Muscle layer of duodenum (tissue), 2 donors: Measurements from ENCODE around the gene FJX1.

Source experiments
- H3K27ac ChIP-seq: one replicate; pipeline ENCODE4 v1.7.0; 2013; ENCODE audit warnings: mild to moderate bottlenecking, low read length
- H3K27me3 ChIP-seq: one replicate; pipeline ENCODE4 v1.7.0; 2013; ENCODE audit warnings: low read depth, mild to moderate bottlenecking, control low read depth, low read length
- H3K36me3 ChIP-seq, 2 donors: one replicate each; pipeline ENCODE4 v1.7.0; 2013; ENCODE audit warnings: low read length in 2 of 2, control low read depth in 1 of 2, mild to moderate bottlenecking in 1 of 2; ENCODE audit not compliant: insufficient read depth in 2 of 2, control insufficient read depth in 1 of 2
- H3K4me1 ChIP-seq, 2 donors: one replicate each; pipeline ENCODE4 v1.7.0; 2013; ENCODE audit warnings: low read length in 2 of 2, mild to moderate bottlenecking in 2 of 2, control low read depth in 1 of 2, moderate library complexity in 1 of 2; ENCODE audit not compliant: insufficient read depth in 2 of 2, control insufficient read depth in 1 of 2
- H3K4me3 ChIP-seq, 2 donors: one replicate each; pipeline ENCODE4 v1.7.0; 2013; ENCODE audit warnings: low read length in 2 of 2, low read depth in 1 of 2, mild to moderate bottlenecking in 1 of 2
- H3K9me3 ChIP-seq, 2 donors: one replicate each; pipeline ENCODE4 v1.7.0; 2013; ENCODE audit warnings: low read length in 2 of 2, control low read depth in 1 of 2, mild to moderate bottlenecking in 1 of 2; ENCODE audit not compliant: control insufficient read depth in 1 of 2
- donor health status: healthy.

FJX1 gene

DNA sequence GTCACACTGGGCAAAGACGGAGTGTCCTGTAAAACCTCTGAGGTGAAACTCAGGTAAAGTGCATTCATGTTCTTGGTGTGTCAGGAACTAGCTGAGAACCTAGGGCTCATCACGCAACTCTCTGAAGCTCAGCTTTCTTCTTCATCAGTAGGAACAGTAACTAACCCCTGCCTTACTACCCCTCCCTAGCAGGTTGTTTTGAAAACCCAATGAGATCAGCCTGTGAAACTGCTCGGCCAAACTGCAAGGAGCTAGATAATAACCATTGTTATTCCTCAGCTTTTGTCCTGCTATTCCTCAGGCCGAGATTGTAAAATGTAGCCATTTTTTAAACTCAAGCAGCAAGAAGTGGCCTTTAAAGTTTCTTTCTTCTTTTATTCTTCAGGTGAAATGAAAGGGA is 9.8 kb upstream of the FJX1 start:
- peaks cover 11% of the 10 kb centered on the region for H3K27me3 ChIP-seq
- H3K36me3 ChIP-seq = no peaks in the 10 kb centered on the region
- H3K9me3 ChIP-seq = no peaks in the 10 kb centered on the region
- H3K27ac ChIP-seq = no peak overlapping the region
- no peak overlapping the region for H3K4me3 ChIP-seq
- no peaks in the 10 kb centered on the region for H3K4me1 ChIP-seq

DNA sequence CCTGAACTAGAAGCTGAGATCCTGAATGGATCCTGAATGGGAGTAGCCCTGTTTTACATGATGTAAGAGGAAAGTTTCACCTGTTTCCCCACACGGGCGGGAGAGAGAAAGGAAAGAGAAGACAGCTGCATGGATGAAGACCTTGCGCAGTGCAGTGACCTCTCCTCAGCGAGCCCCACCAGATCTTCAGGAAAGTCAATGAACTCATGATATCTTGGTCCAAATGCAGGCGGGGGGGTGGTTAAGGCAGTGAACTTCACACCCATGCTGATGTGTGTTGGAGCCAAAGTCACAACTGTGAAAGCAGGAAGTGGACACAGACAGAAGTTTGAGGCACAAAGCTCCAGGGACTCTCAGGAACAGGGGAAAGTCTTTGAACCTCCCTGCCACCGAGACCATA is 8.6 kb upstream of the FJX1 start:
- H3K27me3 ChIP-seq = peaks cover 11% of the 10 kb centered on the region
- no peak overlapping the region for H3K4me3 ChIP-seq
- H3K4me1 ChIP-seq = no peaks in the 10 kb centered on the region
- H3K9me3 ChIP-seq = no peaks in the 10 kb centered on the region
- no peak overlapping the region for H3K27ac ChIP-seq
- H3K36me3 ChIP-seq = no peaks in the 10 kb centered on the region

DNA sequence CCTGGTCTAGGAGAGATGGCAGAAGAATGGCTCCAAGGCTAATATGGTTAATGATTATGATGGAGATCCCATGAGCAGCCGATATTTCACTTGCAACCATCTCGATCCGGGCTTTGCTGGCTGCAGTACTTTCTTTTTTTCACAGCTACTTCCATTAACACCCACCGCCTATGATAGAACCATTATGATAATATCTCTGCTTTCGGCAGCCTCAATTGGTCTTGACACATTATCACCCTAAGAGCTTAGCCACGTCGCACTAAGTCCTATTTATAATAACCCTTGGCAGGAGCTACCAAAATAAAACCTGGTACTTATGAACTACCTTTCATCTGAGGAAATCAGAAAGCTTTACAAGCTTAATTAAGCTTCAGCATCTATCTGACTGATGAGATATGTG is 7.6 kb upstream of the FJX1 start:
- Histone ChIP-seq H3K4me1 (no peaks in the 10 kb centered on the region), H3K27ac (no peak overlapping the region), H3K4me3 (no peak overlapping the region), H3K9me3 (no peaks in the 10 kb centered on the region), H3K27me3 (peaks cover 11% of the 10 kb centered on the region), H3K36me3 (no peaks in the 10 kb centered on the region)

DNA sequence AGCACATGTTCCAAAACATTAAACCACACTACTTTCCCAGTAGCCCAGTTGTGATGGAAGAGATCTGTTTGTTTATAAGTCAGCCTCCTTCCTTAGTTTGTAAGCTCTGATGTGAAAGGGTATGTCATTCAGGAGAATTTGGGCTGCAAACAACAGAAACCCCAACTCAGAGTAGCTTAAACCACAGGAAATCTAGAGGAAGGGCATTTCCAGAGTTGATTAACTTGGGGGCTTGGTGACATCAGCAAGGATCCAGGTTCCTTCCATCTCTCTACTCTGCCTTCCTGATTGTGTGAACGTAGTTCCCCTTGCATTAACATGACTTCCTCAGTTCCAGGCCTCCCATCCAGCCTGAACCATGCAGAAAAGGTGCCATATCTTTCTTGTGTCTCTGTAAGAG is 6.5 kb upstream of the FJX1 start:
- H3K4me3 ChIP-seq = no peak overlapping the region
- H3K4me1 ChIP-seq = no peaks in the 10 kb centered on the region
- H3K27me3 ChIP-seq = peaks cover 11% of the 10 kb centered on the region
- H3K36me3 ChIP-seq = no peaks in the 10 kb centered on the region
- no peak overlapping the region for H3K27ac ChIP-seq
- no peaks in the 10 kb centered on the region for H3K9me3 ChIP-seq

DNA sequence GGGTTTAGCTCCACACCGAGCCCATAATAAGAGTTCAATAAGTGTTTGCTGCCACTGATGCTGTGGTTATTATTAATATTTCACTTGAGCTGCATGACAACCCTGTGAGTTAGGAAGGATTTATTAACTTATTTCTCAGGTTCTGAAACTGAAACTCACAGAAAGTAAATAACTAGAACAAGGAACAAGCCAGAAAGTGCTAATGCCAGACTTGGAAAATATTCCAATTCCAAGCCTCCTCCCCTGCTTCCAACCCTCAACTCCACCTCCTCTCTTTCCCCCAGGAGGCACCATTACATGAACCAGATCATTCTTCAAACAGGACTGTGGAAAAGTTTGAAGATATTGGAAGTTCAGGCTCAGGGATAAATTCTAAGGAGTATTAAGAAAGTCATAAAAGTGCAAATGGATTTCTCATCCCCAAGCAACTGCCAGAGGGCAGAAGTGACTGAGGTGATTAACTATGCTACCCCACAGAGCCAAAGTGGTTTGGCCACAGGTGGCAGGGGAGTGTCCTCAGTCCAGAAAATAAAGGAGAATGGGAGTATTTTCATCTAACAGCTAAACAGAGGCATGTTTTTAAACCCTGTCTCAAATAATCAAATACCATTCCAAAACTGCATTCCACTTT is 3.2 kb upstream of the FJX1 start:
- H3K27ac ChIP-seq = no peak overlapping the region
- H3K4me1 ChIP-seq = peaks cover 0 to 19% of the 10 kb centered on the region in 2 donors
- H3K36me3 ChIP-seq = no peaks in the 10 kb centered on the region
- no peak overlapping the region for H3K4me3 ChIP-seq
- no peaks in the 10 kb centered on the region for H3K9me3 ChIP-seq
- peaks cover 11% of the 10 kb centered on the region for H3K27me3 ChIP-seq

DNA sequence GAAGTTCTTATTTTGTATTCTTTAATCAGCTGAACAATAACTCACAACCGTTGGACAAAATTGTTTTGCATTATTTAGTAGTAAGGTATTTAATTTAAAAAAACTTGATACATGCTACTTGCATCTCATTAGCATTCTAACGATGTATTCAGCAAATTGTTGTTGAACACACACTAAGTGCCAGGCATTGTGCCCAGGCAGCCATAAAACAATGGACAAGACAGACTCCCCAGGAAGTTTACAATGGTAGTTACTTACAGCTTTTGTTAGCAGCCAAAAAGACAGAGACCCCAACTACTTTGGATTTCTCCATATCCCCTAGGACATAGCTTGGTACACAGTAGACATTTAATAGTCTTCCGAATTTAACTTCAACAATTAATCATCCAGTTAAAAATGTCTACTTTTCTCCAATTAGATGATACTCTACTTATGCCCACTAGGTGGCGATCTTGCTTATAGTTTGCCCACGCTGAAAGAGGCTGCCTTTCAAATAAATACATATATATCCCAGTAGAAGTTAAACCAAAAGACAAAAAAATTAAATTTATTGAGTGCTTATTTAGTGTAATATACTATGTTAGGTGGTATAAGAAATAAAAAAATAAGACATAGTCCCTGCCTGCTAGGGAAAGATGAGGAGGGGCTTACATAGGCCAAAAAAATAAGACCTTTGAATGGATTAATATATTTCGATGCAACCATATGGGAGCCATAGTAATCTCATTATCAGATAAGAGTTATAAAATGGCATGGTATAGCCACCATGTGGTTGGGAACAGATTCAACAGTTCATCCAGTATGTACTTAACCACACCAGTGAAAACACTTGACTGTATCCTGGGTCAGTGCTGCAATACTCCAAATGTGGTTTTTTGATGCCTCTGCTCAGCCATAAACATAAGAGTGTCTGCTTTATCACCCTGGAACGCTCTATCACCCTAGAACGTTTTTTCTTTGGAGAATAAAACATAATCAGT is 2.0 kb upstream of the FJX1 start:
- H3K9me3 ChIP-seq = no peaks in the 10 kb centered on the region
- H3K27ac ChIP-seq = no peak overlapping the region
- H3K27me3 ChIP-seq = peaks cover 12% of the 10 kb centered on the region
- no peak overlapping the region for H3K4me3 ChIP-seq
- H3K4me1 ChIP-seq = peaks cover 0 to 23% of the 10 kb centered on the region in 2 donors
- no peaks in the 10 kb centered on the region for H3K36me3 ChIP-seq

DNA sequence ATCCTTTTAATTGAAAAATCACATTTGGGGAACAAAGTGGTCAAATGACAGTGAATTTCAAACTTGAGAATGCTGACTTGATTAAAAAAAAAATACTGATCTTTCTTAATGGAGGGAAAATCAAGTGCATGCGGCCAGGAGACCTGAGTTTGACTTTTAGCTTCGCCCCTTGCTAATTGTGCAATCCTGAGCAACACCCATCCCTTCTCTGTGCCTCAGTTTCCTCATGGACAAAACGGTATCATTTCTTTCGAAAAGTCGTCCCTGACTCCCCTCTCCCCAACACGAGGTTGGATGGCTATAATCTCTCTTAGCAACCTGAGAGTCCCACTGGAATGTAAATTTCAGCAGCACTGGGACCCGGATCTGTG is 959 bp upstream of the FJX1 start:
- Histone ChIP-seq H3K4me3 (peak overlapping the region; percentile 47 to 61), H3K27me3 (peaks cover 12% of the 10 kb centered on the region), H3K27ac (no peak overlapping the region), H3K4me1 (peaks cover 0 to 31% of the 10 kb centered on the region in 2 donors), H3K36me3 (no peaks in the 10 kb centered on the region), H3K9me3 (no peaks in the 10 kb centered on the region)

DNA sequence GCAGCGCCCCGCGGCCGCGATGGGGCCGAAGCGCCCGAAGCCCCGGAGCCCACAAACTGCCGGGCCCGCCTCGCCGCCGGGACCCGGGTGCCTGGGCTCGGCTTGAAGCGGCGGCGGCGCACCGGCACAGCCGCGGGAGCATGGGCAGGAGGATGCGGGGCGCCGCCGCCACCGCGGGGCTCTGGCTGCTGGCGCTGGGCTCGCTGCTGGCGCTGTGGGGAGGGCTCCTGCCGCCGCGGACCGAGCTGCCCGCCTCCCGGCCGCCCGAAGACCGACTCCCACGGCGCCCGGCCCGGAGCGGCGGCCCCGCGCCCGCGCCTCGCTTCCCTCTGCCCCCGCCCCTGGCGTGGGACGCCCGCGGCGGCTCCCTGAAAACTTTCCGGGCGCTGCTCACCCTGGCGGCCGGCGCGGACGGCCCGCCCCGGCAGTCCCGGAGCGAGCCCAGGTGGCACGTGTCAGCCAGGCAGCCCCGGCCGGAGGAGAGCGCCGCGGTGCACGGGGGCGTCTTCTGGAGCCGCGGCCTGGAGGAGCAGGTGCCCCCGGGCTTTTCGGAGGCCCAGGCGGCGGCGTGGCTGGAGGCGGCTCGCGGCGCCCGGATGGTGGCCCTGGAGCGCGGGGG is 346 bp downstream of the FJX1 start:
- peak overlapping the region in 1 of 2 donors; percentile 69 for H3K4me3 ChIP-seq
- no peak overlapping the region for H3K27ac ChIP-seq
- H3K27me3 ChIP-seq = peaks cover 14% of the 10 kb centered on the region
- H3K4me1 ChIP-seq = peaks cover 0 to 31% of the 10 kb centered on the region in 2 donors
- no peaks in the 10 kb centered on the region for H3K36me3 ChIP-seq
- no peaks in the 10 kb centered on the region for H3K9me3 ChIP-seq

DNA sequence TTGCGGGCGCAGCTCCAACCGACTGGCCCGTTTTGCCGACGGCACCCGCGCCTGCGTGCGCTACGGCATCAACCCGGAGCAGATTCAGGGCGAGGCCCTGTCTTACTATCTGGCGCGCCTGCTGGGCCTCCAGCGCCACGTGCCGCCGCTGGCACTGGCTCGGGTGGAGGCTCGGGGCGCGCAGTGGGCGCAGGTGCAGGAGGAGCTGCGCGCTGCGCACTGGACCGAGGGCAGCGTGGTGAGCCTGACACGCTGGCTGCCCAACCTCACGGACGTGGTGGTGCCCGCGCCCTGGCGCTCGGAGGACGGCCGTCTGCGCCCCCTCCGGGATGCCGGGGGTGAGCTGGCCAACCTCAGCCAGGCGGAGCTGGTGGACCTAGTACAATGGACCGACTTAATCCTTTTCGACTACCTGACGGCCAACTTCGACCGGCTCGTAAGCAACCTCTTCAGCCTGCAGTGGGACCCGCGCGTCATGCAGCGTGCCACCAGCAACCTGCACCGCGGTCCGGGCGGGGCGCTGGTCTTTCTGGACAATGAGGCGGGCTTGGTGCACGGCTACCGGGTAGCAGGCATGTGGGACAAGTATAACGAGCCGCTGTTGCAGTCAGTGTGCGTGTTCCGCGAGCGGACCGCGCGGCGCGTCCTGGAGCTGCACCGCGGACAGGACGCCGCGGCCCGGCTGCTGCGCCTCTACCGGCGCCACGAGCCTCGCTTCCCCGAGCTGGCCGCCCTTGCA is 1.0 kb downstream of the FJX1 start:
- H3K36me3 ChIP-seq = no peaks in the 10 kb centered on the region
- H3K27me3 ChIP-seq = peaks cover 17% of the 10 kb centered on the region
- no peak overlapping the region for H3K27ac ChIP-seq
- peaks cover 0 to 31% of the 10 kb centered on the region in 2 donors for H3K4me1 ChIP-seq
- no peaks in the 10 kb centered on the region for H3K9me3 ChIP-seq
- peak overlapping the region; percentile 47 to 69 for H3K4me3 ChIP-seq

DNA sequence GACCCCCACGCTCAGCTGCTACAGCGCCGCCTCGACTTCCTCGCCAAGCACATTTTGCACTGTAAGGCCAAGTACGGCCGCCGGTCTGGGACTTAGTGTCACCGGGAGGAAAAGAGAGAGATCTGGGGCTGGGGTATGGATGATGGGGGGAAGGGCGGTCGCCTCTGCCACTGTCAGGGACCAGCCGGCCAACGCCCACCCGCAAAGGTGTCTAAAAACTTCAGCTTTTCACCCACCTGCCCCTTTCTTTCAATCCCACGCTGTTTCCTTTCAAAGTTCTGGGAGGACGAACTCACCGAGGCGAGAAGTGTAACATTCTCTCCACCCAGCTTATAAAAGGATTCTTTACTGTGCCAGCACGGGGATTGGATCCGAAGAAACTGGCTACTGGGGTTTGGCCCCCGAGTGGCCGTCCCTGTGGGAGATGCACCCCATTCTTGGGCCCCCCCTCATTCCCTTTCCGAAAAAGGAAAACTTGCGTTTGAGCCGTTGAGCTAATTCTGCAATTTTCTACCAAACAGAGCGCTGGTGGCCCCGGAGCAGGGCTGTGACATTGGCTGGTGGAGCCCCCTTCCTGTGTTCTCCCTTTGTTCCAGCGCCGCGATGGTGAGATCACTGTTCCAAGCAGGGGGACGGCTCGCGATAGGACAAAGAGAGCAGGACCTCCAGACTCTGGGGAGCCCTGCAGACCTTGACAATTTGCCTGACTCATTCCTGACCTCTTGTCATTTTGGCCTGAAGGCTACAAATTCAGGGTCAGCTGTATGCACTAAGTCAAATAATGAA is 1.8 kb downstream of the FJX1 start:
- no peak overlapping the region for H3K27ac ChIP-seq
- H3K36me3 ChIP-seq = no peaks in the 10 kb centered on the region
- no peaks in the 10 kb centered on the region for H3K9me3 ChIP-seq
- H3K4me3 ChIP-seq = peak overlapping the region; percentile 47 to 69
- H3K27me3 ChIP-seq = peaks cover 17% of the 10 kb centered on the region
- peaks cover 0 to 31% of the 10 kb centered on the region in 2 donors for H3K4me1 ChIP-seq
